SK-N-SH (cell line): Measurements from ENCODE around the gene MSRB1. TPM values are rescaled to one million over a fixed set of nuclear protein-coding genes. Genes with fewer than 3 reads are reported as not detected.

Source experiments
- CTCF ChIA-PET: fragments of 300-600, 350-600 bp; formaldehyde crosslinking; extraction: SDS; loops from one replicate; lab custom pipeline; 2021; lab: Yijun Ruan, JAX
- POLR2A ChIA-PET: fragments of 350-600 bp; sonication (Branson Sonifier 250); formaldehyde crosslinking; extraction: SDS; loops from one replicate; lab custom pipeline; 2020; ENCODE audit warnings: antibody characterized with exemption, inconsistent platforms; lab: Yijun Ruan, JAX
- DNase-seq: peaks from one replicate; pipeline ENCODE4 v3.0.0; 2012
- H2AFZ ChIP-seq: fragments of 200-600 bp; sonication (generic); 2 replicates; pipeline ENCODE4 v1.8.1; 2016; ENCODE audit warnings: antibody characterized with exemption, mild to moderate bottlenecking, low read depth
- H3F3A ChIP-seq: fragments of 200-600 bp; sonication (generic); replicated peaks from 2 replicates; pipeline ENCODE3; 2016; ENCODE audit warnings: antibody characterized with exemption, mild to moderate bottlenecking; ENCODE audit not compliant: insufficient read depth
- H3K27ac ChIP-seq, 2 experiments: fragments of 200-500 bp in 1 of 2; fragments of 200-600 bp in 1 of 2; sonication (Bioruptor generic) in 1 of 2; sonication (generic), shearing (Covaris generic) in 1 of 2; 2 replicates each; pipeline versions ENCODE4 v1.5.1 to v1.6.1; 2014 to 2016; ENCODE audit warnings: low read depth in 2 of 2, inconsistent platforms in 1 of 2, low read length in 1 of 2, mild to moderate bottlenecking in 1 of 2, mixed read lengths in 1 of 2
- H3K27me3 ChIP-seq: fragments of 200-600 bp; sonication (generic), shearing (Covaris generic); 2 replicates; pipeline ENCODE4 v1.6.1; 2016; ENCODE audit warnings: mixed run types; ENCODE audit not compliant: insufficient read depth
- H3K36me3 ChIP-seq, 2 experiments: fragments of 200-500 bp in 1 of 2; fragments of 200-600 bp in 1 of 2; sonication (Bioruptor generic) in 1 of 2; sonication (generic) in 1 of 2; replicated peaks in 1 of 2; 2 replicates each; pipeline versions ENCODE3 to v1.5.1; 2014 to 2016; ENCODE audit warnings: low read length in 1 of 2, mild to moderate bottlenecking in 1 of 2; ENCODE audit not compliant: insufficient read depth in 2 of 2, control insufficient read depth in 1 of 2
- H3K4me1 ChIP-seq, 2 experiments: fragments of 200-500 bp in 1 of 2; fragments of 200-600 bp in 1 of 2; sonication (Bioruptor generic) in 1 of 2; sonication (generic), shearing (Covaris generic) in 1 of 2; 2 replicates each; pipeline versions ENCODE4 v1.5.1 to v1.6.1; 2014 to 2016; ENCODE audit warnings: low read depth in 1 of 2, low read length in 1 of 2, mixed run types in 1 of 2; ENCODE audit not compliant: insufficient read depth in 2 of 2, control insufficient read depth in 1 of 2
- H3K4me2 ChIP-seq: fragments of 200-600 bp; sonication (generic), shearing (Covaris generic); 2 replicates; pipeline ENCODE4 v1.6.1; 2017; ENCODE audit warnings: mixed run types
- H3K4me3 ChIP-seq, 2 experiments: fragments of 200-500 bp in 1 of 2; fragments of 200-600 bp in 1 of 2; sonication (Bioruptor generic) in 1 of 2; sonication (generic), shearing (Covaris generic) in 1 of 2; 2 replicates each; pipeline versions ENCODE4 v1.5.1 to v1.8.1; 2014 to 2016; ENCODE audit warnings: low read depth in 2 of 2, inconsistent platforms in 1 of 2, low read length in 1 of 2, mild to moderate bottlenecking in 1 of 2, mixed read lengths in 1 of 2, moderate library complexity in 1 of 2
- H3K79me2 ChIP-seq: fragments of 200-600 bp; sonication (generic); 2 replicates; pipeline ENCODE4 v1.8.1; 2017; ENCODE audit warnings: mild to moderate bottlenecking; ENCODE audit not compliant: insufficient read depth
- H3K9ac ChIP-seq: fragments of 200-600 bp; sonication (generic); 2 replicates; pipeline ENCODE4 v1.6.1; 2017; ENCODE audit warnings: mixed run types
- H3K9me2 ChIP-seq: fragments of 200-600 bp; sonication (generic); 2 replicates; pipeline ENCODE4 v1.6.1; 2017; ENCODE audit warnings: mixed run types
- H3K9me3 ChIP-seq: fragments of 200-600 bp; sonication (generic); 2 replicates; pipeline ENCODE4 v1.6.1; 2017; ENCODE audit warnings: mixed run types, mild to moderate bottlenecking, moderate library complexity
- H4K20me1 ChIP-seq: fragments of 200-600 bp; sonication (generic); 2 replicates; pipeline ENCODE4 v1.6.1; 2017; ENCODE audit warnings: mild to moderate bottlenecking, mixed run types; ENCODE audit not compliant: insufficient read depth
- FOXJ3 ChIP-seq: sonication (generic); formaldehyde crosslinking; IDR thresholded peaks from 2 replicates; pipeline ENCODE4 v1.5.1; 2020; ENCODE audit warnings: mild to moderate bottlenecking, missing genetic modification reagents
- MEF2A ChIP-seq: IDR thresholded peaks from 2 replicates; pipeline ENCODE4 v1.4.0; 2012; ENCODE audit warnings: low read depth, borderline replicate concordance
- MXI1 ChIP-seq: IDR thresholded peaks from 2 replicates; pipeline ENCODE4 v1.6.1; 2012; ENCODE audit warnings: mild to moderate bottlenecking, low read depth, low read length, improper control_type of control experiment
- RCOR1 ChIP-seq: fragments of 150-350 bp; IDR thresholded peaks from 2 replicates; pipeline ENCODE4 v1.6.1; 2017; ENCODE audit warnings: antibody characterized with exemption, low read length
- RFX5 ChIP-seq: IDR thresholded peaks from 2 replicates; pipeline ENCODE4 v1.6.1; 2012; ENCODE audit warnings: mild to moderate bottlenecking, improper control_type of control experiment, low read length
- WGBS: methylation state at CpG from one replicate; pipeline ENCODE4 v1.1.6; 2017; ENCODE audit warnings: low lambda C conversion rate; 5-methylcytosine and 5-hydroxymethylcytosine counted together
- polyA plus RNA-seq, 3 experiments: library from polyadenylated mRNA; depleted of rRNA; stranded (reverse); fragments of >200 nt; gene quantifications; 2 replicates each; pipeline ENCODE4 v1.2.3, GENCODE V29; 2012
- TF ChIP-seq, protein P1 (sequence below): fragments of 200-600 bp; sonication (generic); IDR thresholded peaks from 2 replicates; pipeline ENCODE4 v1.6.1; 2017; ENCODE audit warnings: antibody characterized with exemption, mild to moderate bottlenecking, moderate library complexity
- TF ChIP-seq, protein P2 (sequence below): IDR thresholded peaks from 2 replicates; pipeline ENCODE4 v1.4.0; 2012; ENCODE audit warnings: low read depth, borderline replicate concordance

MSRB1 gene
- polyA plus RNA-seq, 1 of the 3 experiments (the other 2 are of a cell fraction): 31.4 TPM

DNA sequence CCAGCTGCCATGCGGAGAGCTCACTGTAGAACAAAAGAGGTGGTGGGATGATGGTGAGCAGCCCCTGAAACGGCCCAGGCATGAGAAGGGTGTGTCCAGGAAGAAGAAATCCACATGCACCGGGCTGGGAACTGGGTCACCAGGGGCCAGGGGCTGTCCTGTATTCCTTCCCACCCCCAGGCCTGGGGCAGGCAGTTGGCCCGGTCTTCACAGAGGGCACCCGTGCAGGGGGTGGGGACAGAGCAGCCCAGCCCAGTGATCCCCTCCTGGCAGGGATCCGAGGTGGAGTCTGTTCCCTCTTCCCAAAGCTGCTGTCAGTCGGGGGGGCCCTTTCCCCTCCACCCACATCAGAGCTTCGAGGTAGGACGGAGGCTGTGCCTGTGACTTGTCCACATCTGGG lies 34.0 kb downstream of the MSRB1 start (continued):
- TF ChIP-seq, protein P1, sequence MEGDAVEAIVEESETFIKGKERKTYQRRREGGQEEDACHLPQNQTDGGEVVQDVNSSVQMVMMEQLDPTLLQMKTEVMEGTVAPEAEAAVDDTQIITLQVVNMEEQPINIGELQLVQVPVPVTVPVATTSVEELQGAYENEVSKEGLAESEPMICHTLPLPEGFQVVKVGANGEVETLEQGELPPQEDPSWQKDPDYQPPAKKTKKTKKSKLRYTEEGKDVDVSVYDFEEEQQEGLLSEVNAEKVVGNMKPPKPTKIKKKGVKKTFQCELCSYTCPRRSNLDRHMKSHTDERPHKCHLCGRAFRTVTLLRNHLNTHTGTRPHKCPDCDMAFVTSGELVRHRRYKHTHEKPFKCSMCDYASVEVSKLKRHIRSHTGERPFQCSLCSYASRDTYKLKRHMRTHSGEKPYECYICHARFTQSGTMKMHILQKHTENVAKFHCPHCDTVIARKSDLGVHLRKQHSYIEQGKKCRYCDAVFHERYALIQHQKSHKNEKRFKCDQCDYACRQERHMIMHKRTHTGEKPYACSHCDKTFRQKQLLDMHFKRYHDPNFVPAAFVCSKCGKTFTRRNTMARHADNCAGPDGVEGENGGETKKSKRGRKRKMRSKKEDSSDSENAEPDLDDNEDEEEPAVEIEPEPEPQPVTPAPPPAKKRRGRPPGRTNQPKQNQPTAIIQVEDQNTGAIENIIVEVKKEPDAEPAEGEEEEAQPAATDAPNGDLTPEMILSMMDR: no peak
- TF ChIP-seq RFX5: no peak
- no peak for TF ChIP-seq RCOR1
- TF ChIP-seq, all 33 proteins: peak for 0

DNA sequence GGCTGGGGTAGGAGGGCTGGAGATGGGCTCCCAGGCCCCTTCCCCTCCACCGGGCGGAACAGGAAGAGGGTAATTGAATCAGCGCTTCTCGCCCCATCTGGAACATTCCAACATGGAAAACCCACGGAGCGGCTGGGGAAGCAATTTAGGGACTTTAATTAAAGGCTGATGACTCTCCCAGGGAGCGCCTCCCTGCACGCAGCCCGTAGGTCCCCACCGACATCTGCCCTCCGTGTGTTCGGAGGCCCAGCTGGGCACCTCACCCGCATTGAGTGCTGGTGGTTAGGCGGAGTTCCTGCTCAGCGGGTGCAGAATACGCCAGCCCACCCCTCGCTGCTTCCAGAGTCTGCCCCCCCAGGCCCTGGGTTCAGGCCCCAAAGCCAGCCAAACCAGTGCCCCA lies 34.8 kb downstream of the MSRB1 start:
- Histone ChIP-seq H3K27me3 (no peaks in the 10 kb centered on the region), H3K9me2 (no peaks in the 10 kb centered on the region), H3K4me3 (no peak overlapping the region), H3K79me2 (no peaks in the 10 kb centered on the region), H3F3A (no peaks in the 10 kb centered on the region), H3K4me2 (no peak overlapping the region), H3K9me3 (no peaks in the 10 kb centered on the region), H3K36me3 (no peaks in the 10 kb centered on the region), H2AFZ (no peak overlapping the region), H3K27ac (no peak overlapping the region), H3K9ac (no peak overlapping the region), H3K4me1 (peaks cover 0 to 17% of the 10 kb centered on the region in 2 experiments; a peak in 1 of 4 replicates), H4K20me1 (no peaks in the 10 kb centered on the region)
- peak; percentile 32 for DNase-seq
- CTCF ChIA-PET: interaction anchor here (1.6 to 2.6 kb wide), 4 partner anchors 15 to 44 kb away, joined by 5 to 13 read pairs (median 8); no protein-coding TSS in a partner anchor
- POLR2A ChIA-PET: no interaction called here
- WGBS: 86% methylated on average over 11 of the region's 17 CpGs
- TF ChIP-seq, protein P2, sequence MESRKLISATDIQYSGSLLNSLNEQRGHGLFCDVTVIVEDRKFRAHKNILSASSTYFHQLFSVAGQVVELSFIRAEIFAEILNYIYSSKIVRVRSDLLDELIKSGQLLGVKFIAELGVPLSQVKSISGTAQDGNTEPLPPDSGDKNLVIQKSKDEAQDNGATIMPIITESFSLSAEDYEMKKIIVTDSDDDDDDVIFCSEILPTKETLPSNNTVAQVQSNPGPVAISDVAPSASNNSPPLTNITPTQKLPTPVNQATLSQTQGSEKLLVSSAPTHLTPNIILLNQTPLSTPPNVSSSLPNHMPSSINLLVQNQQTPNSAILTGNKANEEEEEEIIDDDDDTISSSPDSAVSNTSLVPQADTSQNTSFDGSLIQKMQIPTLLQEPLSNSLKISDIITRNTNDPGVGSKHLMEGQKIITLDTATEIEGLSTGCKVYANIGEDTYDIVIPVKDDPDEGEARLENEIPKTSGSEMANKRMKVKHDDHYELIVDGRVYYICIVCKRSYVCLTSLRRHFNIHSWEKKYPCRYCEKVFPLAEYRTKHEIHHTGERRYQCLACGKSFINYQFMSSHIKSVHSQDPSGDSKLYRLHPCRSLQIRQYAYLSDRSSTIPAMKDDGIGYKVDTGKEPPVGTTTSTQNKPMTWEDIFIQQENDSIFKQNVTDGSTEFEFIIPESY: no peak
- TF ChIP-seq MEF2A: no peak
- TF ChIP-seq MXI1: no peak
- no peak for TF ChIP-seq FOXJ3 (CRISPR knock-in tag)

DNA sequence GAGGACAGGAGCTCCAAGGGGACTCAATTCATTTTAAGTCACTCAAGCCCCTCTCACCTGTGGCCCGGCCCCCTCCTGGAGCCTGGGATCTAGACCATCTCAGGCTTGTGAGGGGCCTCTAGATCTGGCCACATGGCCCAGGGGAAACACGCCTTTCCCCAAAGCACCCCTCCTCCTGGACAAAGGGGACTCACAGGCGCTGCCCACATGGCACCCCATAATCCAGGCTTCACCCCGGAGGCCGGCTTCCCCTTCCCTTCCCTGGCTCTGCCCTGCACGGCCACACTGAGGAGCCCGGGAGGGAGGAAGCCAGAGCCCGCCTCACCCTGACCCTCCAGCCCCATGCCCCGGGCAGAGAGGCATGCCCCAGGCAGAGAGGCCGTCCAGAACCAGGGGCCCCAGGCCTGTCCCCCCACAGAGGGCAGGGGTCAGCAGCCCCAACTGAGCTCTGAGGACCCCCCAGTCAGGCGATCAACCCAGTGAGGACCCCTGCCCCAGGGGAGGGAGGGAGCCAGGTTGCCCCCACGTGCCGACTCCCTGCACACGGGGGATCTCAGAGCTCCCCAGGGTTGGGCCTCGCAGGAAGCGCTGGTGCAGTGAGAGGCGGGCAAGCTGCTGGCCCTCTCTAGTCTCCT lies 35.7 kb downstream of the MSRB1 start:
- H2AFZ ChIP-seq: no peak overlapping the region
- no peak overlapping the region for H3K9ac ChIP-seq
- H3K4me2 ChIP-seq: no peak overlapping the region
- CTCF ChIA-PET: interaction anchor here (1.2 to 2.4 kb wide), 3 partner anchors 16 to 43 kb away, joined by 3 to 10 read pairs (median 3); no protein-coding TSS in a partner anchor
- no peaks in the 10 kb centered on the region for H3K9me3 ChIP-seq
- no peaks in the 10 kb centered on the region for H4K20me1 ChIP-seq
- H3K9me2 ChIP-seq: no peaks in the 10 kb centered on the region
- 79% methylated on average over 7 of the region's 17 CpGs for WGBS
- H3K27me3 ChIP-seq: no peaks in the 10 kb centered on the region
- no peak overlapping the region for H3K27ac ChIP-seq
- TF ChIP-seq, protein P1: no peak
- peaks cover 0 to 22% of the 10 kb centered on the region in 2 experiments; a peak in 1 of 4 replicates for H3K4me1 ChIP-seq
- POLR2A ChIA-PET: no interaction called here
- no peaks in the 10 kb centered on the region for H3K79me2 ChIP-seq
- peak; percentile 35 for DNase-seq
- no peak overlapping the region for H3K4me3 ChIP-seq
- H3K36me3 ChIP-seq: no peaks in the 10 kb centered on the region
- H3F3A ChIP-seq: no peaks in the 10 kb centered on the region
